TTC549 (cell line): ENCODE data around the gene SMIM5.
"Not testable (repeated sequence)": the region's sequence is repeated elsewhere in the genome, so short reads cannot be mapped to it uniquely, and the experiment has no call there.

ENCODE experiments used
- FAIRE-seq: peaks from 2 replicates; lab custom pipeline; 2012; peaks lifted over from hg19 to GRCh38; lab: Jason Lieb, UNC

The SMIM5 gene

GRCh38 chr17:75632863-75633485 is at the start of gene SMIM5:
TSS of gene SMIM5 (plus strand) at chr17:75633434. CDS start at chr17:75640202, 6,768 bp downstream.
- FAIRE-seq, result no peak

- no peak for FAIRE-seq
Observed at GRCh38 chr17:75584849-75585175, 48.4 kb upstream of the SMIM5 start.

- FAIRE-seq, result no peak
Observed at GRCh38 chr17:75587675-75588595, 45.3 kb upstream of the SMIM5 start, which contains the start of gene MYO15B. TSS of gene MYO15B (plus strand) at chr17:75587800. CDS start at chr17:75588058, 258 bp downstream.

- FAIRE-seq, result no peak
Observed at GRCh38 chr17:75588596-75589011, 44.6 kb upstream of the SMIM5 start.

- FAIRE-seq, result no peak
Observed at GRCh38 chr17:75589012-75589918, 44.0 kb upstream of the SMIM5 start.

- no peak for FAIRE-seq
Observed at GRCh38 chr17:75589919-75590303, 43.3 kb upstream of the SMIM5 start.

GRCh38 chr17:75590314-75590761 is 42.9 kb upstream of the SMIM5 start:
- FAIRE-seq, result no peak

- FAIRE-seq, result no peak
Observed at GRCh38 chr17:75590849-75591721, 42.1 kb upstream of the SMIM5 start.

- no peak for FAIRE-seq
Observed at GRCh38 chr17:75591722-75592302, 41.4 kb upstream of the SMIM5 start.

GRCh38 chr17:75592348-75593020 is 40.8 kb upstream of the SMIM5 start:
- FAIRE-seq, result no peak

- FAIRE-seq, result not testable (repeated sequence)
Observed at GRCh38 chr17:75593430-75593829, 39.8 kb upstream of the SMIM5 start.

GRCh38 chr17:75594499-75595283 is 38.5 kb upstream of the SMIM5 start:
- no peak for FAIRE-seq

- FAIRE-seq, result no peak
Observed at GRCh38 chr17:75595284-75595919, 37.8 kb upstream of the SMIM5 start.

- no peak for FAIRE-seq
Observed at GRCh38 chr17:75595920-75596313, 37.3 kb upstream of the SMIM5 start.

GRCh38 chr17:75596320-75597087 is 36.7 kb upstream of the SMIM5 start:
- FAIRE-seq, result no peak

GRCh38 chr17:75601057-75601987 is 31.9 kb upstream of the SMIM5 start:
- no peak for FAIRE-seq

- no peak for FAIRE-seq
Observed at GRCh38 chr17:75602644-75603043, 30.6 kb upstream of the SMIM5 start.
